ENCODE measurements around the gene CGGBP1. TPM values are rescaled to one million over a fixed set of nuclear protein-coding genes. Genes with fewer than 3 reads are reported as not detected.

Gene CGGBP1
- total RNA-seq, 1 donor from 2014 or later: 67.8 TPM

GRCh38 chr3:88057630-88058305 lies 1.0 kb downstream of the CGGBP1 start:
- Mint-ChIP-seq H3K36me3 (ENCODE audit: low read depth) (peaks cover 14% of the 10 kb centered on the region), H3K27ac (ENCODE audit: unreplicated experiment) (peak overlapping the region; percentile 92), H3K4me1 (ENCODE audit: low read depth) (peaks cover 32% of the 10 kb centered on the region), H3K4me3 (ENCODE audit: unreplicated experiment) (peak overlapping the region; percentile 97), H3K9me3 (ENCODE audit: low read depth) (no peaks in the 10 kb centered on the region), H3K27me3 (ENCODE audit: low read depth) (no peaks in the 10 kb centered on the region)
- TF ChIP-seq, protein P1, sequence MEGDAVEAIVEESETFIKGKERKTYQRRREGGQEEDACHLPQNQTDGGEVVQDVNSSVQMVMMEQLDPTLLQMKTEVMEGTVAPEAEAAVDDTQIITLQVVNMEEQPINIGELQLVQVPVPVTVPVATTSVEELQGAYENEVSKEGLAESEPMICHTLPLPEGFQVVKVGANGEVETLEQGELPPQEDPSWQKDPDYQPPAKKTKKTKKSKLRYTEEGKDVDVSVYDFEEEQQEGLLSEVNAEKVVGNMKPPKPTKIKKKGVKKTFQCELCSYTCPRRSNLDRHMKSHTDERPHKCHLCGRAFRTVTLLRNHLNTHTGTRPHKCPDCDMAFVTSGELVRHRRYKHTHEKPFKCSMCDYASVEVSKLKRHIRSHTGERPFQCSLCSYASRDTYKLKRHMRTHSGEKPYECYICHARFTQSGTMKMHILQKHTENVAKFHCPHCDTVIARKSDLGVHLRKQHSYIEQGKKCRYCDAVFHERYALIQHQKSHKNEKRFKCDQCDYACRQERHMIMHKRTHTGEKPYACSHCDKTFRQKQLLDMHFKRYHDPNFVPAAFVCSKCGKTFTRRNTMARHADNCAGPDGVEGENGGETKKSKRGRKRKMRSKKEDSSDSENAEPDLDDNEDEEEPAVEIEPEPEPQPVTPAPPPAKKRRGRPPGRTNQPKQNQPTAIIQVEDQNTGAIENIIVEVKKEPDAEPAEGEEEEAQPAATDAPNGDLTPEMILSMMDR (IDR thresholded peaks at IDR 0.05): peak; percentile 68
- no peak for DNase-seq (ENCODE audit: low spot score)

- H3K9me3 Mint-ChIP-seq (ENCODE audit: low read depth): no peaks in the 10 kb centered on the region
- DNase-seq (ENCODE audit: low spot score): no peak
- no peaks in the 10 kb centered on the region for H3K4me1 Mint-ChIP-seq (ENCODE audit: low read depth)
- H3K4me3 Mint-ChIP-seq (ENCODE audit: unreplicated experiment): no peak overlapping the region
- TF ChIP-seq, protein P1 (IDR thresholded peaks at IDR 0.05): no peak
- no peaks in the 10 kb centered on the region for H3K36me3 Mint-ChIP-seq (ENCODE audit: low read depth)
- H3K27me3 Mint-ChIP-seq (ENCODE audit: low read depth): no peaks in the 10 kb centered on the region
- H3K27ac Mint-ChIP-seq (ENCODE audit: unreplicated experiment): no peak overlapping the region
Observed at GRCh38 chr3:88046766-88047165, 12.0 kb downstream of the CGGBP1 start.

DNA sequence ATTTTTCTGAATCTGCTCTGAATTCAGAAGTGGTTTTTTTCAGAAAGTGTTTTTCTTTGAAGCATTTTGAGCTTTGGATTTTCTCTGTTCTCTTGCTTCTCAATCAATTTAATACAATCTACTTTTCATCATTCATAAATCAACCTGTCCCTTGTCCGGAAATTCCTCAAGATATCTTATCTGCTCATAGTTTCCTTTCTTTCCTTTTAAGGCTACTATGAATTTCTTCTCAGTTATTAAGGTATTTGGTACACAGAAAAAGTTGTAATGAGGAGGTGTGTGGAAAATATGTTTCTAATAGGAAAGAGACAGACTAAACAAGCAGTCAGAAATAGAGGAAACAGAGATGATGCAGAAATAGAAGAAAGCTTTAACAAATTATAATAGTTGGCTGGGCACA lies 14.4 kb downstream of the CGGBP1 start:
- Mint-ChIP-seq H3K27ac (ENCODE audit: unreplicated experiment) (no peak overlapping the region), H3K4me1 (ENCODE audit: low read depth) (no peaks in the 10 kb centered on the region), H3K9me3 (ENCODE audit: low read depth) (no peaks in the 10 kb centered on the region), H3K36me3 (ENCODE audit: low read depth) (no peaks in the 10 kb centered on the region), H3K4me3 (ENCODE audit: unreplicated experiment) (no peak overlapping the region), H3K27me3 (ENCODE audit: low read depth) (no peaks in the 10 kb centered on the region)
- TF ChIP-seq, protein P1 (IDR thresholded peaks at IDR 0.05): no peak
- no peak for DNase-seq (ENCODE audit: low spot score)

- H3K36me3 Mint-ChIP-seq (ENCODE audit: low read depth): no peaks in the 10 kb centered on the region
- H3K9me3 Mint-ChIP-seq (ENCODE audit: low read depth): no peaks in the 10 kb centered on the region
- no peak for DNase-seq (ENCODE audit: low spot score)
- TF ChIP-seq, protein P1 (IDR thresholded peaks at IDR 0.05): no peak
- H3K4me1 Mint-ChIP-seq (ENCODE audit: low read depth): no peaks in the 10 kb centered on the region
- H3K4me3 Mint-ChIP-seq (ENCODE audit: unreplicated experiment): no peak overlapping the region
- peaks cover 1% of the 10 kb centered on the region for H3K27me3 Mint-ChIP-seq (ENCODE audit: low read depth)
- no peak overlapping the region for H3K27ac Mint-ChIP-seq (ENCODE audit: unreplicated experiment)
Observed at GRCh38 chr3:88041005-88041404, 17.8 kb downstream of the CGGBP1 start.

GRCh38 chr3:88040529-88040928 lies 18.3 kb downstream of the CGGBP1 start:
- TF ChIP-seq, protein P1 (IDR thresholded peaks at IDR 0.05): no peak
- Mint-ChIP-seq H3K27ac (ENCODE audit: unreplicated experiment) (no peak overlapping the region), H3K4me3 (ENCODE audit: unreplicated experiment) (no peak overlapping the region), H3K27me3 (ENCODE audit: low read depth) (peaks cover 1% of the 10 kb centered on the region), H3K36me3 (ENCODE audit: low read depth) (no peaks in the 10 kb centered on the region), H3K4me1 (ENCODE audit: low read depth) (no peaks in the 10 kb centered on the region), H3K9me3 (ENCODE audit: low read depth) (no peaks in the 10 kb centered on the region)
- DNase-seq (ENCODE audit: low spot score): no peak
